OCI-LY1 (cell line): ENCODE results near the gene NDUFAF8.
A peak's percentile ranks its signal among the peaks of the same experiment; 100 is the strongest.

Experiments used
- H2AFZ ChIP-seq: fragments of 200-600 bp; sonication (generic), shearing (Covaris generic); 2 replicates; pipeline ENCODE4 v1.6.0; 2014; ENCODE audit warnings: antibody characterized with exemption, mild to moderate bottlenecking, low read length
- H3F3A ChIP-seq: fragments of 200-600 bp; sonication (generic), shearing (Covaris generic); 2 replicates; pipeline ENCODE4 v1.6.0; 2014; ENCODE audit warnings: mild to moderate bottlenecking, antibody characterized with exemption, low read length, moderate library complexity; ENCODE audit not compliant: insufficient read depth
- H3K27ac ChIP-seq: fragments of 200-600 bp; sonication (generic); 2 replicates; pipeline ENCODE4 v1.5.1; 2014; ENCODE audit warnings: low read length, mixed run types, mild to moderate bottlenecking, low read depth; ENCODE audit not compliant: poor library complexity, severe bottlenecking
- H3K27me3 ChIP-seq: fragments of 200-600 bp; sonication (generic); 2 replicates; pipeline ENCODE4 v1.6.0; 2014; ENCODE audit warnings: antibody characterized with exemption, mild to moderate bottlenecking, low read length, moderate library complexity; ENCODE audit not compliant: insufficient read depth
- H3K36me3 ChIP-seq: fragments of 200-600 bp; sonication (generic); 2 replicates; pipeline ENCODE4 v1.6.1; 2014; ENCODE audit warnings: mild to moderate bottlenecking, antibody characterized with exemption, low read length, moderate library complexity, mixed read lengths; ENCODE audit not compliant: insufficient read depth
- H3K4me1 ChIP-seq: fragments of 200-600 bp; sonication (generic); 2 replicates; pipeline ENCODE4 v1.5.1; 2014; ENCODE audit warnings: mild to moderate bottlenecking, low read length, moderate library complexity; ENCODE audit not compliant: insufficient read depth, severe bottlenecking
- H3K4me2 ChIP-seq: fragments of 200-600 bp; sonication (generic), shearing (Covaris generic); 2 replicates; pipeline ENCODE4 v1.6.1; 2014; ENCODE audit warnings: low read length
- H3K4me3 ChIP-seq: fragments of 200-600 bp; sonication (generic); 2 replicates; pipeline ENCODE4 v1.5.1; 2014; ENCODE audit warnings: low read length, low read depth, mild to moderate bottlenecking, mixed read lengths; ENCODE audit not compliant: poor library complexity, severe bottlenecking
- H3K79me2 ChIP-seq: fragments of 200-600 bp; shearing (Covaris generic); 2 replicates; pipeline ENCODE4 v1.6.1; 2016; ENCODE audit warnings: mixed run types, low read length, mixed read lengths; ENCODE audit not compliant: insufficient read depth
- H3K9ac ChIP-seq: fragments of 200-600 bp; sonication (generic), shearing (Covaris generic); 2 replicates; pipeline ENCODE4 v1.6.1; 2014; ENCODE audit warnings: mild to moderate bottlenecking, low read length, mixed read lengths
- H3K9me2 ChIP-seq: fragments of 200-600 bp; sonication (generic), shearing (Covaris generic); 2 replicates; pipeline ENCODE4 v1.6.1; 2014; ENCODE audit warnings: low read depth, mild to moderate bottlenecking, low read length, mixed read lengths
- H3K9me3 ChIP-seq: fragments of 200-600 bp; shearing (Covaris generic); 2 replicates; pipeline ENCODE4 v1.6.1; 2014; ENCODE audit warnings: low read length, mixed read lengths
- H4K20me1 ChIP-seq: fragments of 200-600 bp; sonication (generic), shearing (Covaris generic); 2 replicates; pipeline ENCODE4 v1.6.0; 2016; ENCODE audit warnings: mild to moderate bottlenecking, low read length; ENCODE audit not compliant: insufficient read depth
- CTCF ChIP-seq: fragments of 200-600 bp; sonication (generic), shearing (Covaris generic); IDR thresholded peaks from 2 replicates; pipeline ENCODE4 v1.5.1; 2017; ENCODE audit warnings: mild to moderate bottlenecking, antibody characterized with exemption, low read length, moderate library complexity, mixed read lengths
- EZH2 ChIP-seq: fragments of 200-600 bp; sonication (generic), shearing (Covaris generic); IDR thresholded peaks from 2 replicates; pipeline ENCODE4 v1.8.0; 2017; ENCODE audit warnings: borderline replicate concordance, mixed run types, mild to moderate bottlenecking, antibody characterized with exemption, low read length, moderate library complexity, mixed read lengths

The NDUFAF8 gene

GRCh38 chr17:81252987-81253329 is 13.8 kb downstream of the NDUFAF8 start:
- peak overlapping the region; percentile 57; the same call in 1 of the 2 replicates for H3K4me2 ChIP-seq
- H3K36me3 ChIP-seq = no peaks in the 10 kb centered on the region; the same call in 1 of the 2 replicates
- peak overlapping the region; percentile 43 for H3K4me3 ChIP-seq
- H3K79me2 ChIP-seq = no peaks in the 10 kb centered on the region
- no peak overlapping the region for H2AFZ ChIP-seq
- no peaks in the 10 kb centered on the region for H3K27me3 ChIP-seq
- peaks cover 9% of the 10 kb centered on the region for H3F3A ChIP-seq
- TF ChIP-seq CTCF = no peak
- no peak for TF ChIP-seq EZH2
- H3K9me3 ChIP-seq = no peaks in the 10 kb centered on the region
- peak overlapping the region; percentile 98 for H3K27ac ChIP-seq
- H3K4me1 ChIP-seq = peaks cover 39% of the 10 kb centered on the region
- H4K20me1 ChIP-seq = no peaks in the 10 kb centered on the region
- H3K9me2 ChIP-seq = no peaks in the 10 kb centered on the region
- peak overlapping the region; percentile 62; the same call in 1 of the 2 replicates for H3K9ac ChIP-seq

GRCh38 chr17:81253358-81254131 is 14.4 kb downstream of the NDUFAF8 start:
- Histone ChIP-seq H3K79me2 (no peaks in the 10 kb centered on the region), H3K9me3 (no peaks in the 10 kb centered on the region), H3K4me1 (peaks cover 39% of the 10 kb centered on the region), H3K27ac (peak overlapping the region; percentile 98), H3K4me2 (peak overlapping the region; percentile 57; the same call in 1 of the 2 replicates), H3F3A (peaks cover 9% of the 10 kb centered on the region), H4K20me1 (no peaks in the 10 kb centered on the region), H3K9me2 (no peaks in the 10 kb centered on the region), H3K9ac (peak overlapping the region; percentile 62; the same call in 1 of the 2 replicates), H2AFZ (no peak overlapping the region), H3K4me3 (no peak overlapping the region), H3K27me3 (no peaks in the 10 kb centered on the region), H3K36me3 (peaks cover under 1% of the 10 kb centered on the region)
- TF ChIP-seq EZH2 (no peak), CTCF (peak; percentile 78)

- Histone ChIP-seq H3F3A (peaks cover 9% of the 10 kb centered on the region; the same call in 1 of the 2 replicates), H3K4me3 (no peak overlapping the region), H3K9ac (no peak overlapping the region), H3K4me2 (no peak overlapping the region), H3K4me1 (peaks cover 32% of the 10 kb centered on the region), H3K79me2 (no peaks in the 10 kb centered on the region), H4K20me1 (no peaks in the 10 kb centered on the region), H2AFZ (no peak overlapping the region), H3K27me3 (no peaks in the 10 kb centered on the region), H3K27ac (no peak overlapping the region), H3K36me3 (peaks cover 14% of the 10 kb centered on the region), H3K9me2 (no peaks in the 10 kb centered on the region), H3K9me3 (no peaks in the 10 kb centered on the region)
- TF ChIP-seq CTCF (peak; percentile 16; the same call in 1 of the 2 replicates), EZH2 (no peak)
These were observed 16.0 kb downstream of the NDUFAF8 start for GRCh38 chr17:81254955-81255717.
